Measurements from ENCODE around the gene ZSCAN30.
"Not testable (repeated sequence)": the region's sequence is repeated elsewhere in the genome, so short reads cannot be mapped to it uniquely, and the experiment has no call there.

The ZSCAN30 gene

GRCh38 chr18:35223797-35224196 lies 66.2 kb downstream of the ZSCAN30 start:
- Histone ChIP-seq H3K9ac (ENCODE audit: low read depth, low read length) (no peak overlapping the region), H3K4me1 (ENCODE audit: insufficient read depth, low read length) (no peaks in the 10 kb centered on the region), H3K9me3 (ENCODE audit: insufficient read depth, low read depth, low read length) (no peaks in the 10 kb centered on the region)

GRCh38 chr18:35220424-35220823 lies 69.6 kb downstream of the ZSCAN30 start:
- H3K9ac ChIP-seq (ENCODE audit: low read depth, low read length): no peak overlapping the region
- H3K36me3 ChIP-seq (ENCODE audit: insufficient read depth, low read depth, low read length): no peaks in the 10 kb centered on the region
- no peaks in the 10 kb centered on the region for H3K27me3 ChIP-seq (ENCODE audit: insufficient read depth, low read length)
- H3K4me3 ChIP-seq (ENCODE audit: low read length): no peak overlapping the region
- H3K4me1 ChIP-seq (ENCODE audit: insufficient read depth, low read length): peaks cover 7% of the 10 kb centered on the region; the same call in 1 of the 2 replicates
- no peak overlapping the region for H3K27ac ChIP-seq (ENCODE audit: low read length)
- no peaks in the 10 kb centered on the region for H3K9me3 ChIP-seq (ENCODE audit: insufficient read depth, low read depth, low read length)

More at GRCh38 chr18:35223797-35224196, 66.2 kb downstream of the ZSCAN30 start:
- no peaks in the 10 kb centered on the region for H3K27me3 ChIP-seq (ENCODE audit: insufficient read depth, low read length)
- no peak overlapping the region for H3K4me3 ChIP-seq (ENCODE audit: low read length)
- H3K27ac ChIP-seq (ENCODE audit: low read length): no peak overlapping the region
- H3K36me3 ChIP-seq (ENCODE audit: insufficient read depth, low read depth, low read length): no peaks in the 10 kb centered on the region

GRCh38 chr18:35219331-35219730 lies 70.7 kb downstream of the ZSCAN30 start:
- not testable (repeated sequence) for H3K9me3 ChIP-seq (ENCODE audit: insufficient read depth, low read depth, low read length); H3K4me3 ChIP-seq (ENCODE audit: low read length); H3K27ac ChIP-seq (ENCODE audit: low read length); H3K36me3 ChIP-seq (ENCODE audit: insufficient read depth, low read depth, low read length); H3K27me3 ChIP-seq (ENCODE audit: insufficient read depth, low read length); H3K9ac ChIP-seq (ENCODE audit: low read depth, low read length)
- peaks cover 17% of the 10 kb centered on the region; the same call in 1 of the 2 replicates for H3K4me1 ChIP-seq (ENCODE audit: insufficient read depth, low read length)

- H3K4me3 ChIP-seq (ENCODE audit: low read length); H3K36me3 ChIP-seq (ENCODE audit: insufficient read depth, low read depth, low read length); H3K27ac ChIP-seq (ENCODE audit: low read length); H3K9ac ChIP-seq (ENCODE audit: low read depth, low read length); H3K27me3 ChIP-seq (ENCODE audit: insufficient read depth, low read length); H3K9me3 ChIP-seq (ENCODE audit: insufficient read depth, low read depth, low read length): not testable (repeated sequence)
- H3K4me1 ChIP-seq (ENCODE audit: insufficient read depth, low read length): peaks cover 17% of the 10 kb centered on the region; the same call in 1 of the 2 replicates
Observed at GRCh38 chr18:35216611-35217010, 73.4 kb downstream of the ZSCAN30 start.

GRCh38 chr18:35215026-35215425 lies 75.0 kb downstream of the ZSCAN30 start:
- Histone ChIP-seq H3K36me3 (ENCODE audit: insufficient read depth, low read depth, low read length) (no peaks in the 10 kb centered on the region), H3K9ac (ENCODE audit: low read depth, low read length) (peak overlapping the region; percentile 44; the same call in 1 of the 2 replicates), H3K27me3 (ENCODE audit: insufficient read depth, low read length) (no peaks in the 10 kb centered on the region), H3K4me3 (ENCODE audit: low read length) (no peak overlapping the region), H3K27ac (ENCODE audit: low read length) (peak overlapping the region; percentile 42), H3K4me1 (ENCODE audit: insufficient read depth, low read length) (peaks cover 17% of the 10 kb centered on the region; the same call in 1 of the 2 replicates), H3K9me3 (ENCODE audit: insufficient read depth, low read depth, low read length) (no peaks in the 10 kb centered on the region)

GRCh38 chr18:35205746-35206458 lies 84.1 kb downstream of the ZSCAN30 start:
- peaks cover 13% of the 10 kb centered on the region for H3K9me3 ChIP-seq (ENCODE audit: insufficient read depth, low read depth, low read length)
- not testable (repeated sequence) for H3K4me3 ChIP-seq (ENCODE audit: low read length); H3K36me3 ChIP-seq (ENCODE audit: insufficient read depth, low read depth, low read length); H3K27ac ChIP-seq (ENCODE audit: low read length); H3K27me3 ChIP-seq (ENCODE audit: insufficient read depth, low read length); H3K9ac ChIP-seq (ENCODE audit: low read depth, low read length); H3K4me1 ChIP-seq (ENCODE audit: insufficient read depth, low read length)

- H3K36me3 ChIP-seq (ENCODE audit: insufficient read depth, low read depth, low read length): no peaks in the 10 kb centered on the region
- no peak overlapping the region for H3K27ac ChIP-seq (ENCODE audit: low read length)
- H3K4me3 ChIP-seq (ENCODE audit: low read length): no peak overlapping the region
- H3K9me3 ChIP-seq (ENCODE audit: insufficient read depth, low read depth, low read length): peaks cover 13% of the 10 kb centered on the region
- H3K4me1 ChIP-seq (ENCODE audit: insufficient read depth, low read length): no peaks in the 10 kb centered on the region
- H3K27me3 ChIP-seq (ENCODE audit: insufficient read depth, low read length): no peaks in the 10 kb centered on the region
- H3K9ac ChIP-seq (ENCODE audit: low read depth, low read length): no peak overlapping the region
Observed at GRCh38 chr18:35205199-35205712, 84.8 kb downstream of the ZSCAN30 start.

GRCh38 chr18:35203067-35203466 lies 87.0 kb downstream of the ZSCAN30 start:
- H3K27ac ChIP-seq (ENCODE audit: low read length): no peak overlapping the region
- H3K27me3 ChIP-seq (ENCODE audit: insufficient read depth, low read length): no peaks in the 10 kb centered on the region
- H3K4me3 ChIP-seq (ENCODE audit: low read length): no peak overlapping the region
- H3K9ac ChIP-seq (ENCODE audit: low read depth, low read length): no peak overlapping the region
- no peaks in the 10 kb centered on the region for H3K4me1 ChIP-seq (ENCODE audit: insufficient read depth, low read length)
- H3K36me3 ChIP-seq (ENCODE audit: insufficient read depth, low read depth, low read length): no peaks in the 10 kb centered on the region
- H3K9me3 ChIP-seq (ENCODE audit: insufficient read depth, low read depth, low read length): peaks cover 13% of the 10 kb centered on the region

GRCh38 chr18:35201256-35201931 lies 88.6 kb downstream of the ZSCAN30 start:
- Histone ChIP-seq H3K9ac (ENCODE audit: low read depth, low read length) (no peak overlapping the region), H3K4me1 (ENCODE audit: insufficient read depth, low read length) (no peaks in the 10 kb centered on the region), H3K36me3 (ENCODE audit: insufficient read depth, low read depth, low read length) (no peaks in the 10 kb centered on the region), H3K27me3 (ENCODE audit: insufficient read depth, low read length) (no peaks in the 10 kb centered on the region), H3K4me3 (ENCODE audit: low read length) (no peak overlapping the region), H3K9me3 (ENCODE audit: insufficient read depth, low read depth, low read length) (peaks cover 13% of the 10 kb centered on the region), H3K27ac (ENCODE audit: low read length) (no peak overlapping the region)
